Activated effector memory CD4-positive, alpha-beta T cell treated with anti-CD3 and anti-CD28 coated beads, Interleukin-2, amount 50 U/mL, for 16 hours (primary cell): Measurements from ENCODE around the gene EXOC6.
"Not testable (repeated sequence)": the region's sequence is repeated elsewhere in the genome, so short reads cannot be mapped to it uniquely, and the experiment has no call there.

Source experiments
- DNase-seq: peaks from one replicate; pipeline ENCODE4 v3.0.0-alpha.2; 2020

EXOC6 gene

DNA sequence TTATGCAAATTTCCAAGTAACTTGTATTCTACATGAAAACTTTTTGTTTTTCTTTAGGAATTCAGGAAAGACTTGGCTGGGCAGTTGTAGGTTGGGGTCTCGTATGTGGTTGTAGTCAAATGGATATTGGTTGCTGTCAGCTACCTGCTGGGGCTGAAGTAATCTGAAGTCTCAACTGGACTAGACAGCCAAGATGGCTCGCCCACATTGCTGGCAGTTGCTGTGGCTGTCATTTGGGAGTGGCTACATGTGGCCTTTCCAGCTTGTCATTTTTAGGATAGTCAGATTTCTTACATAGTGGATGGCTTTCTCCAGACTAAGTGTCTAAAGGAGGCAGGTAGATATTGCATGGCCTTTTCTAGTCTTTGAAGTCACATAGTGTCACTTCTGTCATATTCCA is 32.6 kb downstream of the EXOC6 start:
- DNase-seq = no peak

- no peak for DNase-seq
These were observed 38.1 kb downstream of the EXOC6 start for GRCh38 chr10:92886334-92886961.

DNA sequence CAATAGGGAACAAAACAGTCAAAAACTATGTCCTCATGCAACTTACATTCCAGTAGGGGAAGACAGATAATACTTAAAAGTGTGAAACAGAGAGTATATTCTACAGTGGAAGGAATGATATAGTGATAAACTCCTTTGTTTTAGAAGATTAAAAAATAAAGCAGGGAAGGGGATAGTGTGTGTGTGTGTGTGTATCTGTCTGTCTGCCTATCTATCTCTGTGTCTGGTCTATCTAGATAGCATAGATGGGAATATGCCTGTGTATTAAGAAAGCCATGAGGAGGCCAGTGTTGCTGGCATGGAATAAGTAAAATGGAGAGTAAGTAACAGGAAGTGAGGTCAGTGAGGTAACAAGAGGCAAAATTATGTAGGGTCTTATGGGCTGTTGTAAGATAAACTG is 42.2 kb downstream of the EXOC6 start:
- DNase-seq = no peak

- no peak for DNase-seq
These were observed 43.8 kb downstream of the EXOC6 start for GRCh38 chr10:92891885-92892690.

DNA sequence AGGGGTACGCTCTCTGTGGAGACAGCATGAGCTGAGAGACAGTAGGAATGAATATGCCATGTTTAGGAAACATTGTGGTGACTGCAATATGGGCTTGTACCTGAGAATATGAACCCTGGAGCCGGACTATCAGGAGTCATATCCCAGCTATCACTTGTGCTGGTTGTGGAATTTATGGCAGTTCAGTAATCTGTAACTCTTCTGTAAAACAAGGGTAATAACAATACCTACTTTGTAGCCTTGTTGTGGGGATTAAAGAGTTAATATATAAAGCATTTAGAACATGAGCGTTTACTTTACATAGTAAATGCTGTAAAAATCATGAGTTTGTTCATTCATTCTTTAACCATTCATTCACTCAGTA is 44.4 kb downstream of the EXOC6 start:
- DNase-seq = no peak

DNA sequence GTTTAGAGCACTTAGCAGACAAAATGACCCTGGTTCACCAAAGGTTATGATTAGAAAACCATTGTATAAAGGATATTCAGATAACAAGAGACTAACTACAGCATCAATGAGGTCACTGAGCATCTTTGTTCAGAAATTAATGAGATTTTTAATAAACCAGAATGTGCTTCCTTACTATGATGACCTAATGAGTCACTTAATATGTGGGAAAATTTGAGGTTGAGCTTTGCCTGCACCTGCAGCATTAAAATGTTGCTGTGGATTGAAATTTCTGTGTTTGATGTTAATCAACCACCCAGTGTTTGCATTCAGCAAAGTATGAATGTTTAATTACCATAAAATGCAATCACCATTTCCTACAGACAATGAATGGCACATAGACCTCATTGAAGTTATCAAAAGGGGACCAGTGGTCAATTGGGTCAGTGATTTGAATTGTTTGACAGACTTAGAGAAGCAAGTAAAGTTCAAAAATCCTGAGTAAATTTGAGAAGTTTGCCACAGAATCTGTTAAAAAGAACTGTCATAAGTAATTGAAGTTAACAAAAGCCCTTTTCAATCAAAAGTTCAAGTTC is 45.8 kb downstream of the EXOC6 start:
- DNase-seq = no peak

DNA sequence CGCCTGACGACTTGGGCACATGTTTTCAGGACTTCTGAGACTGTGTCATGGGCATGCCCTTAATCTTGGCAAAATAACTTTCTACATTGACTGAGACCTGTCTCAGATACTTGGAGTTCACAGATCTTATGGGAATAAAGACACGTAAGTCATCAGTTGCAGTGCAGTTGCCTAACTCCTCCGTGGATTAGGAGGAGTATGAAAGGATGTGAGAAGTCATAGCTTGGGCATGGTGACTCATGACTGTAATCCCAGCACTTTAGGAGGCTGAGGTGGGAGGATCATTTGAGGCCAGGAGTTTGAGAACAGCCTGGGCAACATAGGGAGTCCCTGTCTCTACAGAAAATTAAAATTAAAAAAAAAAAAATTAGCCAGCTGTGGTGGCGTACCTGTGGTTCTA is 49.6 kb downstream of the EXOC6 start:
- DNase-seq = no peak

GRCh38 chr10:92901819-92902251 is 53.5 kb downstream of the EXOC6 start:
- peak; percentile 66 for DNase-seq

GRCh38 chr10:92903633-92904032 is 55.3 kb downstream of the EXOC6 start:
- DNase-seq = no peak

- no peak for DNase-seq
These were observed 59.0 kb downstream of the EXOC6 start for GRCh38 chr10:92907280-92907679.

- not testable (repeated sequence) for DNase-seq
These were observed 64.3 kb downstream of the EXOC6 start for GRCh38 chr10:92912631-92913030.

GRCh38 chr10:92913973-92914372 is 65.7 kb downstream of the EXOC6 start:
- DNase-seq = no peak

DNA sequence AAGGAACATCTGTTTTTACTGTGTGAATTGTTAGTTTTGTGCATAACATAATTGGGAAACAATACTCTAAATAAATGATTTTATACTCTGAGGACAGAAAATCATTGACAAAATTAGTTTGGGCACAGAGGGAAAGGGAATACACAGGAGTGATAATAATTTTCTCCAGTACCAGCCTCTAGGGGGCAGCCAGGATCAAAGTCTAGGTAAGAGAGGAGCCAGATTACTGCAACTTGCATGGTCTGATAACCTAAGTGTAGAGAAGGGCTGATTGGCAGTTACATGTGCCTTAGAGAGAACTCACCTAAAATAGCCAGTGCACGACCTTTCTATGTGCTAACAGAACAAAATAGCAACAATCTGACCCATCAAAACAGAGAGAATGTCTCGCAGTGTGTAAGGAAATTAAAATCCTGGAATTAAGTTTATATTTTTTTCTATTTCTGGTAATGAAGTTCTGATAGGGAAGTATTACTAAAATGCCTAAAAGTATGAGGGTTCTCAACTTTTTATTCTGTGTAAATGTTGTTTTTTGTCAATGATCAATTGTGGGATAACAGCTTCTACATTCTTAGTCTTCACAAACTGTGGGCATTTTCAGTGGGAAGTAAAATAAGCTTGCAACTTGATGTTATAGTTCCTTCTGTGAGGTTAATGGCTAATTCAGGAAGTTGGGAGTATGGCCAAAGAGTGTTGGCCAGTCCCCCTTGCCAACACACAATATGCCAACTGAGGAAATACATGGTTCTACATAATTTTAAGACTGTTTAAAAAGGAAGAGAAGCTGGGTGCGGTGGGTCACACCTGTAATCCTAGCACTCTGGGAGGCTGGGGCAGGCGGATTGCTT is 66.4 kb downstream of the EXOC6 start:
- peak; percentile 75 for DNase-seq

DNA sequence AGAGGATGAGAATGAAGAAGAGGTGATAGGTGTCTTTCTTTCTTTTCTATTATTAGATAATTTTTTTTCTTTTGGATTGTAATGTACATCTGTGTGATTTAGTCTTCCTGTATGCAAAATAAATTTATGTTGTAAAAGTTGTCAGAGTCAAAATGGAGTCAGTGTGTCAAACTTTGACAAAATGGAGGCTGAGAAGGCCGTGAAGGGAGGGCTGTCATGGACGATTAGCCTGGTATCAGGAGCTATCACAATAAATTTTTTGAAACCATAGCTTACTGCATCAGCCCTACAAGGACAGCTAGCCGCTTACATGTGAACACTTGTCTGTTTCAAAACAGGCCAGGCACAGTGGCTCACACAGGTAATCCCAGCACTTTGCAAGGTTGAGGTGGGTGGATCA is 67.6 kb downstream of the EXOC6 start:
- no peak for DNase-seq

GRCh38 chr10:92916433-92916832 is 68.1 kb downstream of the EXOC6 start:
- no peak for DNase-seq

- DNase-seq = no peak
These were observed 70.3 kb downstream of the EXOC6 start for GRCh38 chr10:92918603-92919002.

DNA sequence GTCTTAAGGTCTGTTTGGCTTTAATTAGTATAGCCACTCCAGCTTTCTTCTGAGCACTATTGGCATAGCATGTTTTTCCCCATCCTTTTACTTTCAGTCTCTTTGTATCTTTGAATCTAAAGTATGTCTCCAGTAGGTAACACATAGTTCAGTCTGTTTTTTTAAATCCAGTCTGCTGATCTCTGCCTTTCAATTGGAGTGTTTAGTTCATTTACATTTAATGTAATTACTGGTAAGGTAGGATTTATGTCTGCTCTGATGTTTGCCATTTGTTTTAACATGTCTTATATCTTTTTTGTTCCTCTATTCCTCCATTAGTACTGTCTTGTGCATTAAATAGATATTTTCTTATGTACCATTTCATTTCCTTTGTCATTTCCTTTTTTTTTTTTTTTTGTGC is 72.5 kb downstream of the EXOC6 start:
- no peak for DNase-seq

DNA sequence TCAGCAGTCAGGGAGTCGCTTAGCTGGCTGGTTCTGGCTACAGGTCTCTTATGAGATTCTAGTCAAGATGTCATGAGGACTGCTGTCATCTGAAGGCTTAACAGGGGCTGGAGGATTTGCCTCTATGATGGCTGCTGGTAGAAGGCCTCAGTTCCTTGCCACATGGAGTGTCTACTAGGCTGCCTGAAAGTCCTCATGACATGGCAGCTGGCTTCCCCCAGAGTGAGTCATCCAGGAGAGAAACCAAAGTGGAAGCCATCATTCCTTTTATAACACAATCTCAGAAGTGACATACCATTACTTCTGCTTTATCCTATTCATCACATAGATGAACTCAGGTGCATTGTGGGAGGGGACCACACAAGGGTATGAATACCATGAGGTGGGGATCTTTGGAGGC is 75.1 kb downstream of the EXOC6 start:
- DNase-seq = no peak

GRCh38 chr10:92929896-92930295 is 81.6 kb downstream of the EXOC6 start:
- DNase-seq = no peak

GRCh38 chr10:92931597-92931996 is 83.3 kb downstream of the EXOC6 start:
- no peak for DNase-seq

- no peak for DNase-seq
These were observed 89.6 kb downstream of the EXOC6 start for GRCh38 chr10:92937876-92938275.

DNA sequence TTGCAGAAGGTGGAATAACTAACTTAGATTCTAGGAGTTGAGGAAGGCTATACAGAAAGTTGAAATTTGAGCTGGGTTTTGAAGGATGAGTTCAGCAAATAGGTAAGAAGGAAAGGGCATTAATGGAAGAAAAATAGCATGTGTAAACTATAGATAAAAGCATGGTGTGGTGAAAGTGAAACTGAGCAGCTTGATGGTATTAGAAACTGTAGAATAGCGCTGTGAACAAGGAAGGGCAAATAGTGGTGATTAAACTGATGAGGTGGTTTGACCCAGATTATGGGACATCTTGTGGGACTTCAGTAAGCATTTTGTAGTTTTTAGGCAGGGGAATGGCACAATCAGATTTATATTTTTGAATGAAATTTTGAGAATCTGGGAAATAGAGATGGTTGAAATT is 90.5 kb downstream of the EXOC6 start:
- DNase-seq = no peak

DNA sequence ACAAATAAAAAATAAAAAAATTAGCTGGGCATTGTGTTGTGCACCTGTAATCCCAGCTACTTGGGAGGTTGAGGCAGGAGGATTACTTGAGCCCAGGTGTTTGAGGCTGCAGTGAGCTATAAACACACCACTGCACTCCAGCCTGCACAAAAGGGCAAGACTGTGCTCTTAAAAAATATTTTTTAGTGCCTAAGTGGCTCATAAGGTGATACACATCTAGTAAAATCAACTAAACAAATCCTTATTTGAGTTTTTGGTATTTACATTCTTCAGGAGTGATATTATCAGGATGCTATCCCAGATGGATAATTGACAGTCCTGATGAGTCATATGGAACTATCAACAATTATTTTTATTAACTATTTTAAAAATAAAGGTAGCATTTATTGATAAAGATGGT is 93.9 kb downstream of the EXOC6 start:
- DNase-seq = no peak
